BLaER1 treated with 17β-estradiol and CSF1 and Interleukin-3, amounts not matched to agents 10 nM and 100 nM (cell line): ENCODE measurements around the gene AGPAT3.

Experiments
- H3K27ac ChIP-seq, 11 experiments: shearing (Covaris generic); formaldehyde crosslinking; 2 replicates each; pipeline ENCODE4 v1.8.1; 2022
- H3K27me3 ChIP-seq, 11 experiments: shearing (Covaris generic); formaldehyde crosslinking; 2 replicates each; pipeline ENCODE4 v1.8.1; 2022
- H3K36me3 ChIP-seq, 11 experiments: shearing (Covaris generic); formaldehyde crosslinking; 2 replicates each; pipeline ENCODE4 v1.8.1; 2022
- H3K4me1 ChIP-seq, 10 experiments: shearing (Covaris generic); formaldehyde crosslinking; 2 replicates each; pipeline ENCODE4 v1.8.1; 2022
- H3K4me2 ChIP-seq, 11 experiments: shearing (Covaris generic); formaldehyde crosslinking; 2 replicates each; pipeline ENCODE4 v1.8.1; 2022
- H3K4me3 ChIP-seq, 10 experiments: shearing (Covaris generic); formaldehyde crosslinking; 2 replicates each; pipeline ENCODE4 v1.8.1; 2022
- H3K9ac ChIP-seq, 11 experiments: shearing (Covaris generic); formaldehyde crosslinking; 2 replicates each; pipeline ENCODE4 v1.8.1; 2022
- H3K9me3 ChIP-seq, 11 experiments: shearing (Covaris generic); formaldehyde crosslinking; replicated peaks in 1 of 11; 2 replicates each; pipeline ENCODE4 v1.8.1; 2022
- H4K20me1 ChIP-seq, 11 experiments: shearing (Covaris generic); formaldehyde crosslinking; 2 replicates each; pipeline ENCODE4 v1.8.1; 2022
- Cebpa-rat ChIP-seq, 11 experiments: shearing (Covaris generic); IDR thresholded peaks; 2 replicates each; pipeline ENCODE4 v1.8.1; 2022

The AGPAT3 gene, protein sequence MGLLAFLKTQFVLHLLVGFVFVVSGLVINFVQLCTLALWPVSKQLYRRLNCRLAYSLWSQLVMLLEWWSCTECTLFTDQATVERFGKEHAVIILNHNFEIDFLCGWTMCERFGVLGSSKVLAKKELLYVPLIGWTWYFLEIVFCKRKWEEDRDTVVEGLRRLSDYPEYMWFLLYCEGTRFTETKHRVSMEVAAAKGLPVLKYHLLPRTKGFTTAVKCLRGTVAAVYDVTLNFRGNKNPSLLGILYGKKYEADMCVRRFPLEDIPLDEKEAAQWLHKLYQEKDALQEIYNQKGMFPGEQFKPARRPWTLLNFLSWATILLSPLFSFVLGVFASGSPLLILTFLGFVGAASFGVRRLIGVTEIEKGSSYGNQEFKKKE

DNA sequence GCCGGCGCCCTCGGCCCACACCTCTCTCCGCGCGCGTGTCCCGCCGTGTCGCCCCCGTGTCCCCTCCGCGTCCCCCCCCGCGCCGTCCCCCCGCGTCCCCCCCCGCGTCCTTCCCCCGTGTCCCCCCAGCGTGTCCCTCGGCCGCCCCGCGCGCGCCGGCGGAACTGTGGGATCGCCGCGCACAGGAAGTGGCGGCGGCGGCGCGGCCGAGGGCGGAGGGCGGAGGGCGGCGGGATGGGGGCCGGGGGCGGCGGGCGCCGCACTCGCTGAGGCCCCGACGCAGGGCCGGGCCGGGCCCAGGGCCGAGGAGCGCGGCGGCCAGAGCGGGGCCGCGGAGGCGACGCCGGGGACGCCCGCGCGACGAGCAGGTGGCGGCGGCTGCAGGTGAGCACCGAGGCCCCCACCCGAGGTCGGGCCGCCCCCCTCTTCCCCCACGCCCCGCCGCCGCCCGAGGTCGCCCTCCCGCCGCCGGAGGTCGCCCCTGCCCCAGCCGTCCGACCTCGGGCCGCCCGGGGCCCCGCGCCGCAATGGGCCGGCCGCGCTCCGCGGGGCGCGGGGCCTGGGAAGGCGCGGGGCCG, at the start of gene AGPAT3:
TSS of gene AGPAT3 (plus strand) at position 262 of the 578 bp plus-strand sequence. CDS start 94,459 bp downstream, outside the sequence.
- Histone ChIP-seq H3K9me3 (no peaks in the 10 kb centered on the region), H3K27ac (peak within 1 kb of the TSS; percentile 84 to 89 (median 86)), H4K20me1 (peaks cover 21 to 38% (median 36%) of the 10 kb centered on the region in 11 experiments; a peak in 20 of 22 replicates), H3K4me2 (peak within 1 kb of the TSS; percentile 87 to 98 (median 94)), H3K9ac (peak within 1 kb of the TSS; percentile 86 to 96 (median 89)), H3K4me3 (peak within 1 kb of the TSS; percentile 74 to 95 (median 82)), H3K36me3 (peaks cover 0 to 16% (median 4%) of the 10 kb centered on the region in 11 experiments; a peak in 9 of 22 replicates), H3K4me1 (peaks cover 6 to 25% (median 19%) of the 10 kb centered on the region in 10 experiments), H3K27me3 (peaks cover 17 to 75% (median 68%) of the 10 kb centered on the region in 11 experiments)
- TF ChIP-seq Cebpa-rat (IDR thresholded peaks at IDR 0.05): no peak

DNA sequence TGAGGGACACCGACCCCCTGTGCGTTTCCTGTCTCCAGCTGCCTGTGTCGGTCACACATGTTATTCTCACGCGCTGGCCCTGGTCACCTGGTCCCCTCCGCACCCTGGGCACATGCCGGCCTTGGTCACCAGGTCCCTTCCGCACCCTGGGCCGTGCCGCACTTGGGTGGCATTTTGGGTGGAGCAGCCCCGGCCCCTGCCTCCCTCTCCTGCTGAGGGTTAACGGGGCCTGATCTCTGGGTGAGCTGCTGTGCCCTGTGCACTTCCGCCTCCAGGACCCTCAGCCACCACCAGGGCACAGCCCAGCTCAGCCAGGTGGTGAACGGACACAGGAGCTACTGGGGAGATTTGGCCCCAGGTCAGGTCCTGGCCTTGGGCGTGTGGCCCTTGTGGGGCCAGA, 49.0 kb upstream of the AGPAT3 start:
- H3K4me2 ChIP-seq: peak overlapping the region in 6 of 11 experiments; percentile 10 to 92 (median 76); a peak in 10 of 22 replicates
- TF ChIP-seq Cebpa-rat (IDR thresholded peaks at IDR 0.05): no peak
- peak overlapping the region in 1 of 11 experiments; percentile 9; a peak in 1 of 22 replicates for H3K9ac ChIP-seq

DNA sequence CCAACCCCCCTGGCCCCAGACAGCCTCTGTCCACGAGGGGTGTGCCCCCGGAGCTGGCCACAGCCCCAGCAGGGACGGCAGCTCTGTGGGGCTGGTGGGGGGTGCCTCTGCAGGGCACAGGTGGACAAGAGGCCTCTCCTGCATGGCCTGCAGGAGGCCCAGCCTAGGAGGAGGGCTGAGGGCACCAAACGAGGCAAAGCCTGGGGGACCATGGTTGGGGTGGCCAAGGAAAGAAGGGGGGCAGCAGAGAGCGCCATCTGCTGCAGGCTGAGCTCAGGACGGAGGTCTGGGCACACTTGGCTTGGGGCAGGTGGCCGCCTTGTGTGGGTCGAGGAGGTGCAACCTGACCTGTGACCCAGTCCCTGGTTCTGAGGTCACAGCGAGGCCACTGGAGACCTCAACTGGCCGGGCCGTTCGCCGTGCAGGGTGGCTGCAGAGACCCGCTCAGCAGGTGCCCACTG, 48.4 kb upstream of the AGPAT3 start:
- peaks cover 44 to 89% (median 82%) of the 10 kb centered on the region in 10 experiments for H3K4me1 ChIP-seq
- H3K36me3 ChIP-seq: peaks cover 0 to 18% (median 0%) of the 10 kb centered on the region in 11 experiments; a peak in 4 of 22 replicates
- peaks cover 0 to 23% (median 0%) of the 10 kb centered on the region in 11 experiments; a peak in 3 of 22 replicates for H4K20me1 ChIP-seq
- H3K4me2 ChIP-seq: peak overlapping the region; percentile 60 to 93 (median 87)
- H3K27ac ChIP-seq: peak overlapping the region in 8 of 11 experiments; percentile 7 to 67 (median 60); a peak in 7 of 22 replicates
- no peak overlapping the region for H3K4me3 ChIP-seq
- peak overlapping the region in 4 of 11 experiments; percentile 5 to 37 (median 28); a peak in 3 of 22 replicates for H3K9ac ChIP-seq
- TF ChIP-seq Cebpa-rat (IDR thresholded peaks at IDR 0.05): no peak
- H3K9me3 ChIP-seq: peaks cover 0 to 33% (median 17%) of the 10 kb centered on the region in 11 experiments; a peak in 16 of 22 replicates
- no peaks in the 10 kb centered on the region for H3K27me3 ChIP-seq

More for the DNA sequence above, 49.0 kb upstream of the AGPAT3 start:
- no peaks in the 10 kb centered on the region for H3K27me3 ChIP-seq
- peak overlapping the region in 4 of 11 experiments; percentile 21 to 47 (median 28); a peak in 3 of 22 replicates for H3K27ac ChIP-seq
- no peak overlapping the region for H3K4me3 ChIP-seq
- peaks cover 51 to 94% (median 89%) of the 10 kb centered on the region in 10 experiments for H3K4me1 ChIP-seq
- H3K36me3 ChIP-seq: peaks cover 0 to 16% (median 0%) of the 10 kb centered on the region in 11 experiments; a peak in 4 of 22 replicates
- H4K20me1 ChIP-seq: peaks cover 0 to 29% (median 0%) of the 10 kb centered on the region in 11 experiments; a peak in 3 of 22 replicates
- peaks cover 0 to 29% (median 17%) of the 10 kb centered on the region in 11 experiments; a peak in 16 of 22 replicates for H3K9me3 ChIP-seq

DNA sequence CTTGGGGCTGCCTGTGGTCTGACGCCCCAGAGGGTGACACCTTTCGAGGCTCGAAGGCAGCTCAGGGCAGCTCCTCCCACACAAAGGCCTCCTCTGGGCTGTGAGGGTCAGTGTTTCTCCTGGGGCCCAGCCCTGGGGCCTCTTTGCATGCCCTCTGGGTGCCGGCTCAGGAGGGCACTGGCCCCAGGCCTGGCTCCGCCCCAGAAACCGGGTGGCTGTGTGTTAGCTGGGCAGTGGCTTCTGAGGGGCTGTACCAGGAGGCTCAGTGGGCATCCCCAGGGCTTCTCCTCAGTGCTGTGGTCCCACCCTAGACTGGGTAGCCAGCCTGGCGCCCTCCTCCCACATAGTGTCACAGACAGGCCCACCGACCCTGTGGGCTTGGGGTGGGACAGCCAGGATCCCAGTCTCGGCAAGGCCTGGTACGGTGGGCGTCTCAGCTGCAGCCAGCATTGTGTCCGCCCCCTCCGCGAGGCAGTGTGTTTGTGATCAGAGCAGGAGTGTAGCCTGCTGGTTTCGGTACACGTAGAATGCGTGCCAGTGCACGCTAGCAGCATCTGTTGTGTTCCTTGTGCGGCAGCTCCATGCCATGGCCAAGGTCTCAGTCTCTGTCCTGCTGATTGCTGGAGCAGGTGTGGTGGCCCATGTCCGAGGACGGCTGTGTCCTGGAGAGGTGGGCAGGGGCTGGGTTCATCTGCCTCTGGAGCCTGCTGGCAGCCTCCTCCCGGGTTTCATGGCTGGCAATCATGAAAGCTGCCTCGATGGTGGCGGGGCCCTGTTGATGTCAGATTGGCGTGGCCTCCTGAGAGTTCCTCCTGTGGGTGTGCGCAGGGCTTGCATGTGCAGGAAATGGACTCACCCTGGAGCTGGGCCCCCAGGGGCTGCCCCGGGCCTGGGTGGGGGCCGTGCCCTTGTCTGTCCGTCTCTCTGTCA, 47.6 kb upstream of the AGPAT3 start:
- peak overlapping the region in 10 of 11 experiments; percentile 7 to 67 (median 50); a peak in 16 of 22 replicates for H3K27ac ChIP-seq
- H3K36me3 ChIP-seq: peaks cover 0 to 18% (median 0%) of the 10 kb centered on the region in 11 experiments; a peak in 4 of 22 replicates
- no peaks in the 10 kb centered on the region for H3K27me3 ChIP-seq
- TF ChIP-seq Cebpa-rat (IDR thresholded peaks at IDR 0.05): no peak
- peaks cover 0 to 40% (median 18%) of the 10 kb centered on the region in 11 experiments; a peak in 16 of 22 replicates for H3K9me3 ChIP-seq
- H4K20me1 ChIP-seq: peaks cover 0 to 18% (median 0%) of the 10 kb centered on the region in 11 experiments; a peak in 3 of 22 replicates
- H3K4me3 ChIP-seq: peak overlapping the region in 2 of 10 experiments; percentile 30 to 42; a peak in 7 of 20 replicates
- H3K4me1 ChIP-seq: peaks cover 36 to 81% (median 75%) of the 10 kb centered on the region in 10 experiments
- peak overlapping the region; percentile 60 to 93 (median 87) for H3K4me2 ChIP-seq
- H3K9ac ChIP-seq: peak overlapping the region in 10 of 11 experiments; percentile 3 to 61 (median 40); a peak in 13 of 22 replicates

DNA sequence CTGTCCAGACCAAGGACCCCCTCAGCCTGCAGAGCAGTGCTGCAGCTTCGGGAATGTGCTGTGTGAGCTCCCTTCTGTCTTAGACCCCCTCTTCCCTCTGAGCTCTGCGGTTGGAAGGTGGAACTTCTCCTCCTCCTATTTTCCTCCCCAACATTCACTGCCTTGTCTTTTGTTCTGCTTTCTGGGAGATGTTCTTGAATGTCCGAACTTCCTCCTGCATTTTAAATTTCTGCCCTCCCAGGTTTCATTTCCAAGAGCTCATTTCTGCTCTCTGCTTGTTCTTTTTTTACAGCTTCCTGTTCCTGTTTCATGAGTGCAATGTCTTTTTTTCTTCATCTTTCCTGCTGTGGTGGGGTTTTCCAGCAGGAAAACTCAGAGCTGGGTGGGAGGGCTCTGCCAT, 46.3 kb upstream of the AGPAT3 start:
- peaks cover 0 to 40% (median 18%) of the 10 kb centered on the region in 11 experiments; a peak in 16 of 22 replicates for H3K9me3 ChIP-seq
- H3K27ac ChIP-seq: peak overlapping the region in 8 of 11 experiments; percentile 54 to 67 (median 60); a peak in 15 of 22 replicates
- peak overlapping the region in 6 of 11 experiments; percentile 16 to 52 (median 26); a peak in 7 of 22 replicates for H3K9ac ChIP-seq
- peak overlapping the region; percentile 22 to 93 (median 87); a peak in 20 of 22 replicates for H3K4me2 ChIP-seq
- H3K36me3 ChIP-seq: peaks cover 0 to 18% (median 0%) of the 10 kb centered on the region in 11 experiments; a peak in 4 of 22 replicates
- H3K4me1 ChIP-seq: peaks cover 24 to 71% (median 64%) of the 10 kb centered on the region in 10 experiments
- H4K20me1 ChIP-seq: peaks cover 0 to 14% (median 0%) of the 10 kb centered on the region in 11 experiments; a peak in 3 of 22 replicates
- no peaks in the 10 kb centered on the region for H3K27me3 ChIP-seq
- no peak for TF ChIP-seq Cebpa-rat (IDR thresholded peaks at IDR 0.05)
- H3K4me3 ChIP-seq: 0 out of 20 replicates have a peak overlapping the region, but pooled peaks of 2 of the 10 experiments have one; percentile 19 to 30

DNA sequence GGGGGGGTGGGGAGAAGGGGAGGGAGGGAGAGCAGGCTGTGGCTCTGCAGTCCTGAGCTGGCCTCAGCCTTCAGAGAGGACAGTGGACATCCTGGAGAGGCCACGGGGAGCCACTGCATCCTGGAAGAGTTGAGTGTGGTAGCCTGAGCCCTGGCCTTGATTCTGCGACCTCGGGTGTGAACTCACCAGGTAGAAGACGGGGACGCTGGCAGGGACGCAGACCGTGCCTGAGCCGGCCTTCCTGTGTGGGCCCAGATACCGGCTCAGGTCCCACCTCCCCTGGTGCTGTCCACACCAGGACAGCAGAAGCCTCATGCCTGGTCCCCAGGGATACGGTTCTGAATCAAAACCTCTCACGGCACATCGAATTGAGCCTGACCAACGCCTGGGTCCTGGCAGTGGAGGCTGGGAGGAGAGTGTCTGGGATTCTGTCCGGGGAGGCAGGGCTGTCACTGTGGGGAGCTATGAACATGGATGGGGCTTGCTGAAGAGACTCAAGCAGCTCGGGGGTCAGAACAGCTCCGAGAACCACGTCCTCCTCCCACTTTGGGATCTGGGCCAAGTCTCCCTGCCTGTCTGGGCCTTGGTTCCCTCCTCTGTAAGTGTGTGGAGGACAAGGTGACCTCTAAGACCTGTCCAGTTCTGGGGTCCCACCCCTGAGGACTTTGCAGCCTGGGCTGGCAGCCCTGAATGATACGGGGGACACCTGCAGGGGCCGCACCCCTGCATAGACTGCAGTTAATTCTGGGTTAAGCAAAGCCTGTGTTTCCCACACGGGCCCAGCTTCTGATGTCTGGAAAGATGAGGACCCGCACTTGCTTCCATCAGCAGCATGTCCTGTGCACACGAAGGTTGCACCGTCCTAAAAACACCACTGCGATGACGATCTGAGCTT, 45.3 kb upstream of the AGPAT3 start:
- no peak overlapping the region; a peak in 1 of 22 replicates for H3K9ac ChIP-seq
- H3K36me3 ChIP-seq: peaks cover 0 to 18% (median 0%) of the 10 kb centered on the region in 11 experiments; a peak in 4 of 22 replicates
- no peak overlapping the region; a peak in 1 of 20 replicates for H3K4me3 ChIP-seq
- peak overlapping the region in 6 of 11 experiments; percentile 16 to 93 (median 88); a peak in 12 of 22 replicates for H3K4me2 ChIP-seq
- H3K27ac ChIP-seq: peak overlapping the region in 6 of 11 experiments; percentile 36 to 62 (median 50); a peak in 12 of 22 replicates
- H4K20me1 ChIP-seq: peaks cover 0 to 14% (median 0%) of the 10 kb centered on the region in 11 experiments; a peak in 3 of 22 replicates
- TF ChIP-seq Cebpa-rat (IDR thresholded peaks at IDR 0.05): no peak
- no peaks in the 10 kb centered on the region for H3K27me3 ChIP-seq
- peaks cover 24 to 73% (median 65%) of the 10 kb centered on the region in 10 experiments for H3K4me1 ChIP-seq
- peaks cover 0 to 40% (median 18%) of the 10 kb centered on the region in 11 experiments; a peak in 16 of 22 replicates for H3K9me3 ChIP-seq
